Activated CD8-positive, alpha-beta memory T cell treated with anti-CD3 and anti-CD28 coated beads, Interleukin-2, amount 50 U/mL, for 1 hour (primary cell): Measurements from ENCODE around the gene CLCN7.
"Not testable (repeated sequence)": the region's sequence is repeated elsewhere in the genome, so short reads cannot be mapped to it uniquely, and the experiment has no call there.

Experiments used
- DNase-seq: peaks from one replicate; pipeline ENCODE4 v3.0.0-alpha.2; 2020; ENCODE audit errors: extremely low read depth

The CLCN7 gene

GRCh38 chr16:1446296-1447080 lies 28.3 kb downstream of the CLCN7 start:
- DNase-seq, result no peak

- no peak for DNase-seq
These were observed 29.2 kb downstream of the CLCN7 start for GRCh38 chr16:1445518-1446203.

- DNase-seq, result no peak
These were observed 29.9 kb downstream of the CLCN7 start for GRCh38 chr16:1444730-1445517.

DNA sequence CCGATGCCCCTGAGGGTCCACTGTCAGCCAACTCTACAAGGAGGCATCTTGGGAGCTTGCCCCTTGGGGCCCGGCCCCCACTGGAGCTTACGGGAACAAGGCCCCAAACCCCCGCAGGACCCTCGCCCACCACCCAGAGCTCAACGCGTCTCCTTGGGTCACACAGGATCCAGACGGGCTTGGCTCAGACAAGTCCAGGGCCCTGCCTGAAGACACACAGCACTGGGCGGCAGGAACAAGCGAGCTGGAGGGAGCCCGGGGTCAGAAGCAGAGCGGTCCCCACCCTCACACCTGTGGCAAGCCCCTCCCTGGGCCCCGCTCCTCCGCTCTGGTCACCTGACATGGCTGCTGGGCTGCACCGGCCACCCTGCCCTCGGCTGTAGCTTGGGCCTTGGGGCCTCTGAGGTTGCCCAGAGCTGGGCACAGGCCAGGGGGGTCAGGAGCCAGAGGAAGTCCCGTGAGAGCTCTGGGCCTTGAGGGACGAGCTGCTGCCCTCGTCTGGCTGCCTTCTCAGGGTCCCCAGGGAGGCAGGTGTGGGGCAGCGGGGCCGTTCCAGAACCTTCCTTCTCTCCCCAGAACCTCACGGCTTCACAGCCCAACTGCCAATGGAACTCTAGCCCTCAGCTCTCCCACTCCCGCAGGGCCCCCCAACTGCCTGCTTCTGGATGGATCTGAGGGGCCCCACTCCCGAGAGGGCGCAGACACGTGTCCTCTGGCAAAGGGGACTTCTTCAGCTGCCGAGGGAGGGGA lies 30.7 kb downstream of the CLCN7 start, which contains the start of gene CCDC154:
TSS of gene CCDC154 (minus strand) at position 577 of the 750 bp plus-strand sequence. CDS start at position 343, 234 bp downstream.
- no peak for DNase-seq

- DNase-seq, result no peak
These were observed 31.3 kb downstream of the CLCN7 start for GRCh38 chr16:1443403-1443973.

GRCh38 chr16:1442697-1443096 lies 32.1 kb downstream of the CLCN7 start:
- no peak for DNase-seq

GRCh38 chr16:1441391-1441829 lies 33.4 kb downstream of the CLCN7 start:
- DNase-seq, result no peak

DNA sequence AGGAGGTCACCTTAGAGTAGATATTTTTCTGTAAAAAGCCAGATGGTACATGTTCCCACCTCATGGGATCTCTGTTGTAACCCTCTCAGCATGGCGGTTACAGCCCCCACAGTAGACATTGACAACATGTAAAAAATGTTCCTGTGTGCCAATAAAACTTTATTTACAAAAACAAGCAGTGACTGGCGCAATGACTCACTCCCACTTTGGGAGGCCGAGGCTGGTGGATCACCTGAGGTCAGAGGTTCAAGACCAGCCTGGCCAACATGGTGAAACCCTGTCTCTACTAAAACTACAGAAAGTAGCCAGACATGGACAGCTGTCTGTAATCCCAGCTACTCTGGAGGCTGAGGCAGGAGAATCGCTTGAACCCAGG lies 35.1 kb downstream of the CLCN7 start:
- DNase-seq, result not testable (repeated sequence)

GRCh38 chr16:1439058-1439698 lies 35.6 kb downstream of the CLCN7 start:
- no peak for DNase-seq

DNA sequence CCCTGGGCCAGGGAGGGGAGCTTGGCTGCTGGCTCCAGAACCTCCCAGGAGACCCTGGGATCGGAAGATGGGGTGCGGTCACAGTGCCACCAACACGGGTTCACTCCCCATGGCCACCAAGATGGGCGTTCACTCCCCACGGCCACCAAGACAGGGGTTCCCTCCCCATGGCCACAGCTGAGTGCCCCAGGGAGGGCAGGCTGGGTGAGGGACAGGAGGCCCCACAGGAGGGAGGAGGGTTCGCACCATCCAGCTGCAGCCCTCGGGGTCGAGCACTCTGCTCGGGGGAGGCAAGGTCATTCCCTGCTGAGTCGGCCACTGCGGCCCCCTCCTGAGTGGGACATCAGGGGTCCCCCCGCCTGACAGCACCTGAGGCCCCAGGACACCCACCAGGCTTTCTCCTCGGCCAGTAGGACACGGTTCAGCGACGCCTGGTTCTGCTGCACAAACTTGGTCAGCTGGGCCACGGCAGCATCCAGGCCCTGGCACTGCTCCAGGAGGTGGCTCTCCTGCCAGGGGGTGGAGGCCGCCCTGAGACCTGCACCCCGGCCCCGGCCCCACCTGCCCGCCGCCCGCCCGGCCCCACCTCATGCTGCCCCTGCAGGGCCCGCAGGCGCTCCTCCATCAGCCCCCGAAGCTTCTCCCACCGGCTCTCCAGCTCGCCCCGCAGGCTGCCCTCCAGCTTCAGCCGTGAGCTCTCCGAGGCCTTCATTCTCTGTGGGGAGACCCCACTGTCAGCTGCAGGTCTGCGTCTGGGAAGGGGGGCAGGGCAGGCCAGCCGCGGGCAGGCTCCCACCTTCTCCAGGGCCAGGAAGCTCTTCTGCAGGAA lies 36.4 kb downstream of the CLCN7 start:
- DNase-seq, result no peak

- DNase-seq, result no peak
These were observed 37.2 kb downstream of the CLCN7 start for GRCh38 chr16:1437606-1438005.

- no peak for DNase-seq
These were observed 38.0 kb downstream of the CLCN7 start for GRCh38 chr16:1436731-1437355.

DNA sequence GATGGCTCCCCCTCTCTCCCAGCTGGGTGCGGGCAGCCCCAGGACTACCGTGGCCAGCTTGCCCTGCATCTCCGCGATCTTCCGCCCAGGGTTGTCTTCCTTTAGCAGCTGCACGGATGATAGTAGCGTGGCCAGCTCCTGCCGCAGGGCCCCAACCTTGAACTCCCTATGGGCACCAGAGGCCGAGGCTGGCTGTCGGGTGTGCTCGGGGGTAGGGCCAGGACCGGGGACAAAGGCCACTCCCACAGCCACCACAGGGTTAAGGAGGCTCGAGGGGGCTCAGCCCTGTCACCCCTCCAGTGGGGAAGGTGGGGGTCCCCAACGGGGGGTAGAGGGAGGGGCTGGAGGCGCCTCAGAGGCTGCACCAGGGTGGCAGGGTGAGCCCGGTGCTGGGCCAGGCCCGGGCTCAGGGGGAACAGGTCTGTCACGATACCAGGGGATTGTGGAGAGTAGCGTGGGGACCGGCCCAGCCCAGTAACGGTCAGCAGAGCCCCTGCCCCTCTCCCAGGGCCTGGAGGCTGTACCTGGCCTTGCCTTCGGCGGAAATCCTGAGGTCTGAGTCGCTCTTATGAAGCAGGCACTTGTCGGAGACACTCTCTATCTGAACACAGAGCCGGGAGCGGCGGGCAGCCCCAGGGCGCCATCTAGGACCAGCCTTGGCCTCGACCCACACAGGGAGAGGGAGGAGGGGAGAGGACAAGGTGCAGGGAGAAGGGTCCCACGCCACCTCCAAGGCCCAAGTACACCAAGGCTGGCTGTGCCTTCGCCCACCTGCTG lies 38.7 kb downstream of the CLCN7 start:
- no peak for DNase-seq

GRCh38 chr16:1434644-1435592 lies 39.9 kb downstream of the CLCN7 start:
- DNase-seq, result no peak

- no peak for DNase-seq
These were observed 41.1 kb downstream of the CLCN7 start for GRCh38 chr16:1433756-1434155.

DNA sequence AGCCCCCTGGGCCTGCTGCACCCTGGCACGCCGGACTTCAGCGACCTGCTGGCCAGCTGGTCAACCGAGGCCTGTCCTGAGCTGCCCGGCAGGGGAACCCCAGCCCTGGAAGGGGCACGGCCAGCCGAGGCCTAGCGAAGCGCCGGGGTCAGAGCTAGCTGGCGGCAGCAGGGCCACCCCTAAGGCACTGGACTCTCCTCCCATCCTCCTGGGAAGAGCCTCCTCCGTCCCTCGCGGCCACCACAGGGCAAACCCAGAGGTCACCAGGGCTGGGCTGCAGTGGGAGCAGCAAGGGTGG lies 41.6 kb downstream of the CLCN7 start:
- no peak for DNase-seq

GRCh38 chr16:1432388-1433262 lies 42.2 kb downstream of the CLCN7 start:
- DNase-seq, result no peak
